GM19455 (cell line): Measurements from ENCODE around the gene PSAP.
A peak's percentile ranks its signal among the peaks of the same experiment; 100 is the strongest.

Experiments
- ATAC-seq: cut with Tn5 transposase; IDR thresholded peaks from one replicate; pipeline ENCODE4 v1.9.1; 2021; ENCODE audit not compliant: unreplicated experiment

Gene PSAP

GRCh38 chr10:71811351-71811750 is 39.7 kb downstream of the PSAP start:
- no peak for ATAC-seq

GRCh38 chr10:71810048-71810750 is 40.9 kb downstream of the PSAP start:
- no peak for ATAC-seq

DNA sequence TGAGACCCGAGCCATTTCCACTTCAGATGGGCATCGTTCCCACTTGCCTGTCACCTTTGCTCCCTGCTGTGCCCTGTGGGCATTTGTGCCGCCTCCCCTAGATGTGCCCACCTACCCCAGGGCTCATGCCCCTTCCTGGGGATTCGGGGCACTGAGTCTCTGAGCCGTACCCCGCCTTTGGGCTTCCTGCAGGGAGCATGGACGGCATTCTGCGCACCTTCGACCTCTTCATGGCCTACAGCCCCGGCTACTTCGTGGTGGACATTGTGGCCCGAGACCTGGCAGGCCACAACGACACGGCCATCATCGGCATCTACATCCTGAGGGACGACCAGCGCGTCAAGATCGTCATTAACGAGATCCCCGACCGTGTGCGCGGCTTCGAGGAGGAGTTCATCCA is 41.4 kb downstream of the PSAP start:
- ATAC-seq: no peak

GRCh38 chr10:71807557-71808510 is 43.2 kb downstream of the PSAP start:
- ATAC-seq: no peak

DNA sequence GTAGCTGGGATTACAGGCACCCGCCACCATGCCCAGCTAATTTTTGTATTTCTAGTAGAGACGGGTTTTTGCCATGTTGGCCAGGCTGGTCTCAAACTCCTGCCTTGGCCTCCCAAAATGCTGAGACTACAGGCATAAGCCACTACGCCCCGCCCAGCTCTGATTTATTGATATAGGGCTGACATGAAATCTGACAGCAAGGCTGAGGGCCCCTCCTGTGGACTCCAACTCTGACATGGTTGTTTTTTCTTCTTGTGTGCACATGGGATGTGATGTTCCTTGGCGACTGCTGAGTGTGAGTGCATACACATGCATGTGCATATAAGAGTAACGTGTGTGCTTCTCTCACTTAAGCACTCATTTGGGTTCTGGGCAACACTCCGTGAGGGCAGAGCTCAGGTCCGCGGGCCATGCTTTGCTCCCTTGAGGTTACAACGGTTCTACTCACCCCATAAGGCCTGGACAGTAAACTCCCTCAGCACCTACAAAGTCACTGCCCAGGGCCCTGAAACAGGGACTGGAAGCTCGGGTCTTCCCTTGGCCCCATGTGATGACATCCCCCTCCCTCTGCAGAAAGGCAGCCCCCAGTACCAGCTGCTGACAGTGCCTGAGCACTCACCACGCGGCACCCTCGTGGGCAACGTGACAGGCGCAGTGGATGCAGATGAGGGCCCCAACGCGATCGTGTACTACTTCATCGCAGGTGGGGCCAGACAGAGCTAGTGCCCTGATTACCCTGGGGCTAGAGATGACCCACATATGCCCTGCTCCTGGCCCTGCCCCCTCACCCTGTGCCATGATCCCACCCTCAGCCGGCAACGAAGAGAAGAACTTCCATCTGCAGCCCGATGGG is 44.1 kb downstream of the PSAP start:
- ATAC-seq: no peak

GRCh38 chr10:71805776-71806703 is 45.0 kb downstream of the PSAP start:
- no peak for ATAC-seq

DNA sequence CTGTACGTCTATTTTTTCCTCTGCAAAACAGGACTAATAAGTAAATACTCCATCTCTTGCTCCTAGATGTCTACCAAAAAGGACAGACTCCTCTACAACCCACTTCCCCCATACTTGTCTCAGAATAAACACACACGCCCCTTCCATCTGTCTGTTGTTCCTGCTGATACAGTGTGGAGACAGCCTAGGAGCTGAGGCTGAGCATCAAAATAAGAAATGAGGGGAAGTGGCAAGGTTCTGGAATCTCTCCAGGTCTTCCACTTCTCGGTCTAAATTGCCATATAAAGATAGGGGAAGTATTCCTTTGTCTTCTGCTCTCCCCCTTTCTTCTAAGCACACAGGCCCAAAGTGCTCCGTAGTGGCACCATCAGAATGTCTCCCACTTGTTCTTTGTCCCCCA is 47.0 kb downstream of the PSAP start:
- ATAC-seq: no peak

GRCh38 chr10:71802715-71803488 is 48.1 kb downstream of the PSAP start:
- no peak for ATAC-seq

DNA sequence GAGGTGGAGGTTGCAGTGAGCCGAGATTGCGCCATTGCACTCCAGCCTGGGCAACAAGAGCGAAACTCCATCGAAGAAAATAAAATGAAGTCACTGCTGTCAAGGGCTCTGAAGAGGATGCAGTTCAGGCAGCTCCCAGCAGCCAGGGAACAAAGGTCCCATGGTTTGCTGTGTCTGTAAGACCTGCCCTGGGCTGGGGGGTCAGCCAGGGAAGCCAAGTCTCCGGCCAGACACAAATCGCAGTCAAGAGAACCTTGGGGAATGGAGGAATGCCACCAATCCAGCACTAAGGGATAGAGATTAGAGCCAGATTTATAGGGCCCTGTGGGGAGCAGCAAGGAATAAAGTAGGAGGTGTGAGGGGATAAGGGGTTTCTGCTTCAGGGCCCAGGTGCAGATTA is 48.8 kb downstream of the PSAP start:
- no peak for ATAC-seq

- peak; percentile 85 for ATAC-seq
These were observed 49.7 kb downstream of the PSAP start for GRCh38 chr10:71801361-71801760.

GRCh38 chr10:71799608-71800453 is 51.2 kb downstream of the PSAP start:
- no peak for ATAC-seq

GRCh38 chr10:71799112-71799511 is 51.9 kb downstream of the PSAP start:
- no peak for ATAC-seq

DNA sequence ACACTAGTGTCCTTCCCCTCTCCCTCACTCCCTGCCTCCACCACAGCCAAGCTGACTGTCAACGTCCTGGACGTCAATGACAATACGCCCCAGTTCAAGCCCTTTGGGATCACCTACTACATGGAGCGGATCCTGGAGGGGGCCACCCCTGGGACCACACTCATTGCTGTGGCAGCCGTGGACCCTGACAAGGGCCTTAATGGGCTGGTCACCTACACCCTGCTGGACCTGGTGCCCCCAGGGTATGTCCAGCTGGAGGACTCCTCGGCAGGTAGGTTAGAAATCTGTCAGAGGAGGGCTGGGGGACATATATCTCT is 52.8 kb downstream of the PSAP start:
- ATAC-seq: no peak

DNA sequence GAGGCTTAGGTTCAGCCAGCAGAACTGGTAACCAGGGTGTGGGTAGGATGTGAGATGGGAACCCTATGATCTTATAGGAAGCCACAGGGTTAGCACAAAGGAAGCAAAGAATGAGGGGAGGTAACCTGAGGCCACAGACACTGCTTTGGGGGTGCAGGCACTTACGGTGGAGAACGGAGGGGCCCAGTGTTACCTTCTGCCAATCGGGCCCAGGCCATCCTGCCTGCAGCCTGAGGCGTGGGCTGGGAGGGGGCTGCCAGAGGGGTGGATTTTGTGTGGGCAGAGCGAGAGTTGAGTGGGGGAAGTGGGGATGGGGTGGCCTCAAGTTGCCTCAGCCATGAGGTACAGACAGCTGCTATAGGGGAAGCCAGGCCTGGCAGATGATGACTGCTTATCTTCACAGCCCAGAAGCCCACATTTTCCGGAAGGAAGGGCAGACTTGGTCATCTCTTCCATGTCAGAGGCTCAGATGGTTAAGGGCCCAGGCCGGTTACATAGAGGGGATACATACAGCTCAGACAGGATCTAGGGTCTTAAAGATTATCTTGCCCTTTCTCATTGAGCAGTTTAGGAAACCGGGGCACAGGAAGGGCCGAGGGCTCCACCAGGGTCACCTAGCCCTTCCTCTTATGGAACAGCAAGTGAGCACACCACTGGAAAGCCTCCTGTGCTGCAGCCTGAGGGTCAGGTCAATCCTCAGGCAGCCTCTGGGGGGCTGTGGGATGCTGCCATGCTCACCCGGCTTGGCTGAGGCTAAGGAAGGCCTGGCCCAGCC is 53.3 kb downstream of the PSAP start:
- ATAC-seq: no peak

GRCh38 chr10:71796749-71797405 is 54.2 kb downstream of the PSAP start:
- ATAC-seq: no peak

GRCh38 chr10:71795248-71795647 is 55.8 kb downstream of the PSAP start:
- ATAC-seq: no peak

DNA sequence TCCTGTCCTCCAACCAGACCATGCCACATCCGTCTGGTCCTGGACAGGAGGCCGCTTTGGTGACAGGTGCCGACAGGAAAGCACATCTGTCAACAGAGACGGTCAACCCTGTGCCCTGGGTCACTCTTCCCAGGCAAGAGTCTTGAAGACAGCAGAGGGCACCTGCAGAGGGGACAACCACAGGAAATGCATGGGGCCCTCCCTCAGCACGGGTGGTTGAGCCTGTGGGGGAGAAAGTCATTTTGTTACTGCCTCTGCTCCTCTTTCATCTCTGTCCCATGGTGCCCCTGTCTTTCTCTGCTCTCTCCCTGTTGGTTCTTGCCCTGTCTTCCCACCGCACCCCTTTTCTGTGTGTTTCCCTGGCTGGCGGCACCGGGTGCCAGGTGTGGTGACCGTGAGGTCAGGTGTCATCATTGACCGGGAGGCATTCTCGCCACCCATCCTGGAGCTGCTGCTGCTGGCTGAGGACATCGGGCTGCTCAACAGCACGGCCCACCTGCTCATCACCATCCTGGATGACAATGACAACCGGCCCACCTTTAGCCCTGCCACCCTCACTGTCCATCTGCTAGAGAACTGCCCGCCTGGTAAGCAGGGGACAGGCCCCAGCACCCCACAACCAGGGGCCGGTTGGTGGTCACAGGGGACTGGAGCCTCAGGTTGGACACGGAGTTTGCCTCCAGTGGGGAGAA is 60.2 kb downstream of the PSAP start:
- no peak for ATAC-seq
